Rectal smooth muscle tissue (tissue), 1 donor: ENCODE results near the gene PRADC1.
"Not testable (repeated sequence)": the region's sequence is repeated elsewhere in the genome, so short reads cannot be mapped to it uniquely, and the experiment has no call there.

ENCODE experiments used
- H3K27ac ChIP-seq: one replicate; pipeline ENCODE4 v1.7.0; 2013; ENCODE audit warnings: low read depth, low read length, inconsistent platforms
- H3K27me3 ChIP-seq: one replicate; pipeline ENCODE4 v1.7.0; 2013; ENCODE audit warnings: low read length; ENCODE audit not compliant: control insufficient read depth, insufficient read depth
- H3K36me3 ChIP-seq: one replicate; pipeline ENCODE4 v1.7.0; 2013; ENCODE audit warnings: low read length; ENCODE audit not compliant: control insufficient read depth, insufficient read depth
- H3K4me1 ChIP-seq: one replicate; pipeline ENCODE4 v1.7.0; 2013; ENCODE audit warnings: low read length; ENCODE audit not compliant: control insufficient read depth, insufficient read depth
- H3K4me3 ChIP-seq: one replicate; pipeline ENCODE4 v1.7.0; 2013; ENCODE audit warnings: low read length
- H3K9ac ChIP-seq: one replicate; pipeline ENCODE4 v1.7.0; 2013; ENCODE audit warnings: low read length

The PRADC1 gene

GRCh38 chr2:73202156-73203054, 30.6 kb downstream of the PRADC1 start, which contains the start of gene NOTO:
Gene NOTO, plus strand, starts transcription at chr2:73202574. Its CDS starts 93 bp downstream, at chr2:73202667.
- H3K27me3 ChIP-seq = peaks cover 14% of the 10 kb centered on the region
- no peak within 1 kb of the TSS for H3K4me3 ChIP-seq
- H3K9ac ChIP-seq = no peak within 1 kb of the TSS
- no peaks in the 10 kb centered on the region for H3K4me1 ChIP-seq
- H3K36me3 ChIP-seq = no peaks in the 10 kb centered on the region
- H3K27ac ChIP-seq = no peak within 1 kb of the TSS

GRCh38 chr2:73200281-73200680, 32.8 kb downstream of the PRADC1 start:
- not testable (repeated sequence) for H3K4me1 ChIP-seq, H3K27ac ChIP-seq, H3K9ac ChIP-seq, H3K4me3 ChIP-seq, H3K36me3 ChIP-seq
- peaks cover 16% of the 10 kb centered on the region for H3K27me3 ChIP-seq

GRCh38 chr2:73197579-73197978, 35.5 kb downstream of the PRADC1 start:
- Histone ChIP-seq H3K4me3 (no peak overlapping the region), H3K4me1 (no peaks in the 10 kb centered on the region), H3K9ac (no peak overlapping the region), H3K27me3 (peaks cover 10% of the 10 kb centered on the region), H3K36me3 (no peaks in the 10 kb centered on the region), H3K27ac (no peak overlapping the region)

- Histone ChIP-seq H3K27me3 (no peaks in the 10 kb centered on the region), H3K4me3 (no peak overlapping the region), H3K4me1 (no peaks in the 10 kb centered on the region), H3K27ac (no peak overlapping the region), H3K9ac (no peak overlapping the region), H3K36me3 (no peaks in the 10 kb centered on the region)
Observed at GRCh38 chr2:73187549-73187948, 45.5 kb downstream of the PRADC1 start.

- Histone ChIP-seq H3K9ac (no peak overlapping the region), H3K36me3 (no peaks in the 10 kb centered on the region), H3K4me1 (no peaks in the 10 kb centered on the region), H3K27ac (no peak overlapping the region), H3K27me3 (no peaks in the 10 kb centered on the region), H3K4me3 (no peak overlapping the region)
Observed at GRCh38 chr2:73185965-73186364, 47.1 kb downstream of the PRADC1 start.
